ENCODE data around the gene ALAS2.

Gene ALAS2

GRCh38 chrX:55005256-55005655, 25.5 kb downstream of the ALAS2 start:
- no peak for TF ChIP-seq CTCF (conservative IDR thresholded peaks at IDR 0.05; ENCODE audit: low read length)
- DNase-seq (ENCODE audit: low read depth) = no peak
- no peak overlapping the region for H3K4me3 ChIP-seq (ENCODE audit: low read length)

- TF ChIP-seq CTCF (conservative IDR thresholded peaks at IDR 0.05; ENCODE audit: low read length) = no peak
- no peak for DNase-seq (ENCODE audit: low read depth)
- no peak overlapping the region for H3K4me3 ChIP-seq (ENCODE audit: low read length)
These were observed 26.5 kb downstream of the ALAS2 start for GRCh38 chrX:55004231-55004630.

GRCh38 chrX:54999717-55000598, 30.8 kb downstream of the ALAS2 start, which contains the start of gene APEX2:
APEX2 (plus strand) TSS chrX:55000363; CDS start chrX:55000423, 60 bp downstream.
- H3K4me3 ChIP-seq (ENCODE audit: low read length) = peak within 1 kb of the TSS; percentile 74
- no peak for TF ChIP-seq CTCF (conservative IDR thresholded peaks at IDR 0.05; ENCODE audit: low read length)
- peak; percentile 88 for DNase-seq (ENCODE audit: low read depth)

DNA sequence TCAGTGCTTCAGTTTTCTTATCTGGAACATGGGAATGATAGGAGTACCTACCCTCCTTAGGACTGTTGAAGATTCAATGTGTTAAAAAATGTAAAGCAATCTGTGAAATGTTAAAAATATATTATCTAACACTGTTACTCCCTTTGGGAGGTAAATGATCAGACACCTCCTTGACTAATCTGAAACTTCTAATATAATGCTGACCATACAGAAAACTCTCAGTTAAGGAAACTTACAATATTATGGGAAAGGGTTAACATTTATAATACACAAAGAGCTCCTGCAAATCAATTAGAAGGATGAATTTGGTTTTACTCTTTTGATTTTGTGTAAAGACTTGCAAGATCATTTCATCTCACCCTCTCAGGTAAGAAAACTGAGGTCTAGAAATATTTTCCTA, 35.2 kb downstream of the ALAS2 start:
- H3K4me3 ChIP-seq (ENCODE audit: low read length) = no peak overlapping the region
- DNase-seq (ENCODE audit: low read depth) = no peak
- no peak for TF ChIP-seq CTCF (conservative IDR thresholded peaks at IDR 0.05; ENCODE audit: low read length)

GRCh38 chrX:54994668-54995351, 36.0 kb downstream of the ALAS2 start:
- DNase-seq (ENCODE audit: low read depth) = no peak
- TF ChIP-seq CTCF (conservative IDR thresholded peaks at IDR 0.05; ENCODE audit: low read length) = no peak
- H3K4me3 ChIP-seq (ENCODE audit: low read length) = no peak overlapping the region

DNA sequence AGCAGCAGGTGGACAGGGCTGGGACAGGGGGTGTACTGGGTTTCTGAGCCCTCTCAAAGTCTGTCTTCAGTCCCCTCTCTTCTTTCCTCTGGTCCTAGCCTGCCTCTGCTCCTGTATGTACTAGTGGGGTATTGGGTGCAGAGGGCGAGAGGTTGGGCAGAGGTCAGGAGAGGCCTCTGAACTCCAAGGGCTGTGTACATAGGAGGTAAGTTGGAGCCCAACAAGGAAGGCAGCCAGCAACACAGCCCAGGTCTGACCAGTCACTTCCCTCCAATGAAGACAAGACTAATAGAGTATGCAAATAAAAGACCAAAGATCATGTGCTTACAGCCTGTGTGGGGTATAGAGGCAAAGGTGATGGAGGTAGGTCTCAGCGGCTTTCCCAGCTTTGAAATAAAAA, 36.7 kb downstream of the ALAS2 start, which contains the start of gene PFKFB1:
Gene PFKFB1 (minus strand): TSS at position 90 of the 400 bp plus-strand sequence. CDS start 181 bp downstream, outside the sequence.
- no peak within 1 kb of the TSS for H3K4me3 ChIP-seq (ENCODE audit: low read length)
- DNase-seq (ENCODE audit: low read depth) = no peak
- TF ChIP-seq CTCF (conservative IDR thresholded peaks at IDR 0.05; ENCODE audit: low read length) = no peak

All from AG10803 (cell line).